ENCODE measurements around the gene HADHA. TPM values are rescaled to one million over a fixed set of nuclear protein-coding genes. Genes with fewer than 3 reads are reported as not detected.

HADHA gene
- total RNA-seq, 1 experiment from 2014 or later: 112 TPM

DNA sequence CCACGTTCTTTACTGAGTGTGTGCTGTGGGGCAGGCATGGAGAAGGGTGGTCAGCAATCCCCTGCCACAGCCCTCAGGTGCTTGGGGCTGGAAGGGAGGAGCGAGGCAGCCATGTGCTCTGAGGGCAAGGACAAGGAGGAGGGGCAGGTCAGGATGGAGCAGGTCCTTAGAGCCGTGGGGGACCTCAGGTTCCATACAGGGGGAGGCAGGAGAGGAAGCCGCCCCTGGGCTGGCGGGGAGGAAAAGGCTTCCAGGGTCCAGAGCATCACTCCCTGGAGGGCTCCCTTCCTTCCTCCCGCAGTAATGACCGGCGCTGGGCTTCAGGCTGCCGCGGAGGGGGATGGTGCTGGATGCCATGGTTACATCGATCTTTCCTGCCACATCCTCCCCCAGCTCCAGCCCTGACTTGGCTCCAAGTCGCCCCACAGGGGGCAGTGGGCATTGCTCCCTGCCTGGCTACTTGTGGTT is 65.0 kb downstream of the HADHA start:
- peaks cover 28 to 39% of the 10 kb centered on the region in 2 experiments for H3K4me1 Mint-ChIP-seq
- DNase-seq: peak; percentile 68
- TF ChIP-seq, protein P1, sequence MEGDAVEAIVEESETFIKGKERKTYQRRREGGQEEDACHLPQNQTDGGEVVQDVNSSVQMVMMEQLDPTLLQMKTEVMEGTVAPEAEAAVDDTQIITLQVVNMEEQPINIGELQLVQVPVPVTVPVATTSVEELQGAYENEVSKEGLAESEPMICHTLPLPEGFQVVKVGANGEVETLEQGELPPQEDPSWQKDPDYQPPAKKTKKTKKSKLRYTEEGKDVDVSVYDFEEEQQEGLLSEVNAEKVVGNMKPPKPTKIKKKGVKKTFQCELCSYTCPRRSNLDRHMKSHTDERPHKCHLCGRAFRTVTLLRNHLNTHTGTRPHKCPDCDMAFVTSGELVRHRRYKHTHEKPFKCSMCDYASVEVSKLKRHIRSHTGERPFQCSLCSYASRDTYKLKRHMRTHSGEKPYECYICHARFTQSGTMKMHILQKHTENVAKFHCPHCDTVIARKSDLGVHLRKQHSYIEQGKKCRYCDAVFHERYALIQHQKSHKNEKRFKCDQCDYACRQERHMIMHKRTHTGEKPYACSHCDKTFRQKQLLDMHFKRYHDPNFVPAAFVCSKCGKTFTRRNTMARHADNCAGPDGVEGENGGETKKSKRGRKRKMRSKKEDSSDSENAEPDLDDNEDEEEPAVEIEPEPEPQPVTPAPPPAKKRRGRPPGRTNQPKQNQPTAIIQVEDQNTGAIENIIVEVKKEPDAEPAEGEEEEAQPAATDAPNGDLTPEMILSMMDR (conservative IDR thresholded peaks at IDR 0.05): no peak

More for the DNA sequence above, 65.0 kb downstream of the HADHA start:
- Histone ChIP-seq H3K4me1 (ENCODE audit: insufficient read depth, low read length) (no peaks in the 10 kb centered on the region; the same call in 1 of the 2 replicates), H2BK20ac (ENCODE audit: low read depth, low read length, poor library complexity, severe bottlenecking) (no peak overlapping the region), H2AK5ac (ENCODE audit: insufficient read length, low read length) (no peak overlapping the region), H3K18ac (ENCODE audit: insufficient read length, low read depth, low read length) (peak overlapping the region; percentile 83), H3K4me2 (ENCODE audit: insufficient read depth, insufficient read length, low read length) (peak overlapping the region; percentile 71), H3K27ac (ENCODE audit: insufficient read length, low read depth, low read length) (no peak overlapping the region), H3K14ac (ENCODE audit: insufficient read depth, low read length) (peak overlapping the region; percentile 32; the same call in 1 of the 2 replicates), H3K23me2 (ENCODE audit: insufficient read length, low read depth, low read length, poor library complexity, severe bottlenecking) (peaks cover 11% of the 10 kb centered on the region), H3K27me3 (ENCODE audit: insufficient read depth, low read length) (no peaks in the 10 kb centered on the region), H4K91ac (ENCODE audit: insufficient read length, low read depth, low read length) (no peak overlapping the region), H3K79me2 (ENCODE audit: insufficient read depth, low read length) (no peaks in the 10 kb centered on the region), H3K79me1 (ENCODE audit: insufficient read depth, low read depth, low read length, poor library complexity, severe bottlenecking) (no peaks in the 10 kb centered on the region), H3K23ac (ENCODE audit: insufficient read length, low read depth, low read length) (no peak overlapping the region), H3T11ph (ENCODE audit: low read length) (no peak overlapping the region), H3K4ac (ENCODE audit: low read depth, low read length) (no peak overlapping the region; the same call in 1 of the 2 replicates), H2AFZ (ENCODE audit: low read length) (no peak overlapping the region), H4K8ac (replicated peaks; ENCODE audit: insufficient read length, low read depth, low read length) (no peak overlapping the region), H2BK5ac (ENCODE audit: insufficient read length, low read length) (no peak overlapping the region), H3K9ac (ENCODE audit: extremely low read depth, insufficient read length, low read length) (peak overlapping the region; percentile 18), H3K56ac (ENCODE audit: insufficient read length, low read depth, low read length) (no peak overlapping the region), H3K9me3 (ENCODE audit: control insufficient read depth, low read depth, low read length) (no peaks in the 10 kb centered on the region), H2BK15ac (ENCODE audit: low read depth, low read length) (no peak overlapping the region), H2BK12ac (ENCODE audit: insufficient read length, low read depth, low read length) (no peak overlapping the region), H2BK120ac (ENCODE audit: low read depth, low read length, poor library complexity, severe bottlenecking) (no peak overlapping the region), H4K20me1 (ENCODE audit: control insufficient read depth, insufficient read depth, insufficient read length) (no peaks in the 10 kb centered on the region), H4K5ac (ENCODE audit: insufficient read length, low read depth, low read length) (no peak overlapping the region)
- no CpG with 5 or more reads among the region's 12 CpGs for WGBS (ENCODE audit: extremely low coverage, insufficient read length, low lambda C conversion rate)
- peak overlapping the region in 2 of 3 experiments; percentile 35 to 92; a peak in 4 of 7 replicates for H3K27ac Mint-ChIP-seq
- peak overlapping the region; percentile 73 to 82 for H3K4me3 Mint-ChIP-seq
- H3K36me3 Mint-ChIP-seq (ENCODE audit: insufficient read depth in 1 of 3, low read depth in 3 of 3): peaks cover 11 to 29% (median 14%) of the 10 kb centered on the region in 3 experiments
- H3K9me3 Mint-ChIP-seq: no peaks in the 10 kb centered on the region; a peak in 1 of 5 replicates
- H3K27me3 Mint-ChIP-seq (ENCODE audit: low read depth): peaks cover 34% of the 10 kb centered on the region

All from H9 (cell line).